Measurements from ENCODE around the gene C1orf21.

DNA sequence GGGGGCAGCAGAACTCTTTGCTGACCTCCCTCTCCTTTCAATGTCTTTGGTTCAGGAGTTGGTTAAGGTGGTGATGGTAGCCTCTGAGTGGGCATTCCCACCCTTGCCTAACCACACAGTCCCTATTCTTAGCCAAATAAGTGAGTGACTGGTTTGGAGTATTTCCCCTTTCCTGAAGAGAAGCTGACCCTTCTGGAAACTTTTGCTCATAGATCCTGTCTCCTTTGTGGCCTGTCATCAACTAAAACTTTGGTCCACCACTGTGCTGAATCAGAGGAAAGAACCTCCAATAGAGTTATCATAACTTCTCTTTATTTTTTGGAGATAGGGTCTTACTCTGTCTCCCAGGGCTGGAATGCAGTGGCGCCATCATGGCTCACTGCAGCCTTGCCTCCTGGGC lies 31.1 kb downstream of the C1orf21 start:
- TF ChIP-seq, protein P1, sequence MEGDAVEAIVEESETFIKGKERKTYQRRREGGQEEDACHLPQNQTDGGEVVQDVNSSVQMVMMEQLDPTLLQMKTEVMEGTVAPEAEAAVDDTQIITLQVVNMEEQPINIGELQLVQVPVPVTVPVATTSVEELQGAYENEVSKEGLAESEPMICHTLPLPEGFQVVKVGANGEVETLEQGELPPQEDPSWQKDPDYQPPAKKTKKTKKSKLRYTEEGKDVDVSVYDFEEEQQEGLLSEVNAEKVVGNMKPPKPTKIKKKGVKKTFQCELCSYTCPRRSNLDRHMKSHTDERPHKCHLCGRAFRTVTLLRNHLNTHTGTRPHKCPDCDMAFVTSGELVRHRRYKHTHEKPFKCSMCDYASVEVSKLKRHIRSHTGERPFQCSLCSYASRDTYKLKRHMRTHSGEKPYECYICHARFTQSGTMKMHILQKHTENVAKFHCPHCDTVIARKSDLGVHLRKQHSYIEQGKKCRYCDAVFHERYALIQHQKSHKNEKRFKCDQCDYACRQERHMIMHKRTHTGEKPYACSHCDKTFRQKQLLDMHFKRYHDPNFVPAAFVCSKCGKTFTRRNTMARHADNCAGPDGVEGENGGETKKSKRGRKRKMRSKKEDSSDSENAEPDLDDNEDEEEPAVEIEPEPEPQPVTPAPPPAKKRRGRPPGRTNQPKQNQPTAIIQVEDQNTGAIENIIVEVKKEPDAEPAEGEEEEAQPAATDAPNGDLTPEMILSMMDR (IDR thresholded peaks at IDR 0.05; ENCODE audit: low read depth, low read length, poor library complexity, severe bottlenecking), result no peak
- no peak for TF ChIP-seq EZH2phosphoT487 (IDR thresholded peaks at IDR 0.05; ENCODE audit: borderline replicate concordance, low read length)

All from DOHH2 (cell line).